ENCODE data around the gene NTRK3. TPM values are rescaled to one million over a fixed set of nuclear protein-coding genes. Genes with fewer than 3 reads are reported as not detected.

The NTRK3 gene
- total and polyA plus RNA-seq, 2 of the 13 experiments (the other 11 are each of a cell fraction or from before 2014, with no cell fraction given) = not detected

GRCh38 chr15:88262064-88262463 lies 5.5 kb upstream of the NTRK3 start:
- no peaks in the 10 kb centered on the region for H3K4me1 ChIP-seq (ENCODE audit: insufficient read depth, low read length)
- no peak overlapping the region for H3K4me2 ChIP-seq (ENCODE audit: low read depth, low read length)
- ATAC-seq = no peak
- no peak for FAIRE-seq
- no peaks in the 10 kb centered on the region for H3K79me2 ChIP-seq (ENCODE audit: insufficient read depth, low read length)
- intact Hi-C loops (cut with micrococcal nuclease; ENCODE audit: unreplicated experiment) = no loop called here
- 20% methylated on average over 3 of the region's 5 CpGs for WGBS (ENCODE audit: low lambda C conversion rate)
- H3K36me3 ChIP-seq (replicated peaks in 1 of 2; ENCODE audit: control insufficient read depth in 1 of 2, insufficient read depth in 2 of 2, low read length in 2 of 2) = no peaks in the 10 kb centered on the region
- peaks cover 0 to 6% of the 10 kb centered on the region in 2 experiments; a peak in 2 of 5 replicates for H3K27me3 ChIP-seq (ENCODE audit: control insufficient read depth in 1 of 2, insufficient read depth in 2 of 2, low read length in 2 of 2)
- no peak overlapping the region for H3K4me3 ChIP-seq (replicated peaks in 1 of 3; ENCODE audit: insufficient read depth in 1 of 3, low read depth in 2 of 3, low read length in 3 of 3)
- in situ Hi-C loops (cut with HindIII; ENCODE audit: extremely low pct_ligation_motif_present, low pct_unique_long_range_greater_than_20kb) = no loop called here
- no peaks in the 10 kb centered on the region for H3K9me3 ChIP-seq (ENCODE audit: low read length)
- no peak overlapping the region for H2AFZ ChIP-seq (ENCODE audit: low read length)
- H3K27ac ChIP-seq (ENCODE audit: extremely low read length, insufficient read depth, low read length) = no peak overlapping the region
- CTCF ChIA-PET (ENCODE audit: low intra/inter-chr PET ratio, low total read pairs) = no interaction called here
- no peaks in the 10 kb centered on the region for H4K20me1 ChIP-seq (ENCODE audit: insufficient read depth, low read length)
- POLR2A ChIA-PET = no interaction called here
- no peak overlapping the region for H3K9ac ChIP-seq (ENCODE audit: insufficient read depth, low read depth, low read length)
- BruUV-seq (replicated peaks) = no TSS peak
- no peak for TF ChIP-seq TAF15 (IDR thresholded peaks at IDR 0.05; ENCODE audit: low read depth, low read length, poor library complexity, severe bottlenecking)
- no peak for TF ChIP-seq ZNF251 (CRISPR knock-in tag; IDR thresholded peaks at IDR 0.05)
- no peak for TF ChIP-seq RAD51 (IDR thresholded peaks at IDR 0.05; ENCODE audit: borderline replicate concordance)
- TF ChIP-seq RELA (CRISPR knock-in tag; IDR thresholded peaks at IDR 0.05) = no peak
- no peak for TF ChIP-seq SIN3B (IDR thresholded peaks at IDR 0.05; ENCODE audit: low read length)
- TF ChIP-seq ZNF460 (CRISPR knock-in tag; IDR thresholded peaks at IDR 0.05; ENCODE audit: borderline replicate concordance) = no peak
- no peak for TF ChIP-seq HINFP (CRISPR knock-in tag; IDR thresholded peaks at IDR 0.05; ENCODE audit: low read depth)
- TF ChIP-seq ZNF564 (CRISPR knock-in tag; IDR thresholded peaks at IDR 0.05) = no peak
- TF ChIP-seq, protein P1, sequence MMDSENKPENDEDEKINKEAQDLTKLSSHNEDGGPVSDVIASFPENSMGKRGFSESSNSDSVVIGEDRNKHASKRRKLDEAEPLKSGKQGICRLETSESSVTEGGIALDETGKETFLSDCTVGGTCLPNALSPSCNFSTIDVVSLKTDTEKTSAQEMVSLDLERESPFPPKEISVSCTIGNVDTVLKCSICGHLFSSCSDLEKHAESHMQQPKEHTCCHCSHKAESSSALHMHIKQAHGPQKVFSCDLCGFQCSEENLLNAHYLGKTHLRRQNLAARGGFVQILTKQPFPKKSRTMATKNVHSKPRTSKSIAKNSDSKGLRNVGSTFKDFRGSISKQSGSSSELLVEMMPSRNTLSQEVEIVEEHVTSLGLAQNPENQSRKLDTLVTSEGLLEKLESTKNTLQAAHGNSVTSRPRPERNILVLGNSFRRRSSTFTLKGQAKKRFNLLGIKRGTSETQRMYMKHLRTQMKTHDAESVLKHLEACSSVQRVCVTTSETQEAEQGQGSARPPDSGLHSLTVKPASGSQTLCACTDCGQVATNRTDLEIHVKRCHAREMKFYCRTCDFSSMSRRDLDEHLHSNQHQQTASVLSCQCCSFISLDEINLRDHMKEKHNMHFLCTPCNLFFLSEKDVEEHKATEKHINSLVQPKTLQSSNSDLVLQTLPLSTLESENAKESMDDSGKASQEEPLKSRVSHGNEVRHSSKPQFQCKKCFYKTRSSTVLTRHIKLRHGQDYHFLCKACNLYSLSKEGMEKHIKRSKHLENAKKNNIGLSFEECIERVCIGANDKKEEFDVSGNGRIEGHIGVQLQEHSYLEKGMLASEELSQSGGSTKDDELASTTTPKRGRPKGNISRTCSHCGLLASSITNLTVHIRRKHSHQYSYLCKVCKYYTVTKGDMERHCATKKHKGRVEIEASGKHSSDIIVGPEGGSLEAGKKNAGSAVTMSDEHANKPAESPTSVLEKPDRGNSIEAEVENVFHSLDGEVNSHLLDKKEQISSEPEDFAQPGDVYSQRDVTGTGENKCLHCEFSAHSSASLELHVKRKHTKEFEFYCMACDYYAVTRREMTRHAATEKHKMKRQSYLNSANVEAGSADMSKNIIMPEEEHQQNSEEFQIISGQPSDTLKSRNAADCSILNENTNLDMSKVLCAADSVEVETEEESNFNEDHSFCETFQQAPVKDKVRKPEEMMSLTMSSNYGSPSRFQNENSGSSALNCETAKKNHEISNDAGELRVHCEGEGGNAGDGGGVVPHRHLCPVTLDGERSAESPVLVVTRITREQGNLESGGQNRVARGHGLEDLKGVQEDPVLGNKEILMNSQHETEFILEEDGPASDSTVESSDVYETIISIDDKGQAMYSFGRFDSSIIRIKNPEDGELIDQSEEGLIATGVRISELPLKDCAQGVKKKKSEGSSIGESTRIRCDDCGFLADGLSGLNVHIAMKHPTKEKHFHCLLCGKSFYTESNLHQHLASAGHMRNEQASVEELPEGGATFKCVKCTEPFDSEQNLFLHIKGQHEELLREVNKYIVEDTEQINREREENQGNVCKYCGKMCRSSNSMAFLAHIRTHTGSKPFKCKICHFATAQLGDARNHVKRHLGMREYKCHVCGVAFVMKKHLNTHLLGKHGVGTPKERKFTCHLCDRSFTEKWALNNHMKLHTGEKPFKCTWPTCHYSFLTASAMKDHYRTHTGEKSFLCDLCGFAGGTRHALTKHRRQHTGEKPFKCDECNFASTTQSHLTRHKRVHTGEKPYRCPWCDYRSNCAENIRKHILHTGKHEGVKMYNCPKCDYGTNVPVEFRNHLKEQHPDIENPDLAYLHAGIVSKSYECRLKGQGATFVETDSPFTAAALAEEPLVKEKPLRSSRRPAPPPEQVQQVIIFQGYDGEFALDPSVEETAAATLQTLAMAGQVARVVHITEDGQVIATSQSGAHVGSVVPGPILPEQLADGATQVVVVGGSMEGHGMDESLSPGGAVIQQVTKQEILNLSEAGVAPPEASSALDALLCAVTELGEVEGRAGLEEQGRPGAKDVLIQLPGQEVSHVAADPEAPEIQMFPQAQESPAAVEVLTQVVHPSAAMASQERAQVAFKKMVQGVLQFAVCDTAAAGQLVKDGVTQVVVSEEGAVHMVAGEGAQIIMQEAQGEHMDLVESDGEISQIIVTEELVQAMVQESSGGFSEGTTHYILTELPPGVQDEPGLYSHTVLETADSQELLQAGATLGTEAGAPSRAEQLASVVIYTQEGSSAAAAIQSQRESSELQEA (CRISPR knock-in tag; IDR thresholded peaks at IDR 0.05; ENCODE audit: not compliant biosample characterization) = no peak
- no peak for TF ChIP-seq GTF2F1 (IDR thresholded peaks at IDR 0.05; ENCODE audit: low read length)
- TF ChIP-seq HMGA1 (CRISPR knock-in tag; conservative IDR thresholded peaks at IDR 0.05) = no peak
- no peak for TF ChIP-seq ZNF710 (CRISPR knock-in tag; IDR thresholded peaks at IDR 0.05; ENCODE audit: borderline replicate concordance)
- no peak for TF ChIP-seq SNAPC2 (CRISPR knock-in tag; IDR thresholded peaks at IDR 0.05)
- DNase-seq (ENCODE audit: low spot score) = no peak
